ENCODE results near the gene AMOTL2.

- no peak for TF ChIP-seq YY1 (IDR thresholded peaks at IDR 0.05; ENCODE audit: insufficient read depth, insufficient read length)
- TF ChIP-seq ZNF274 (IDR thresholded peaks at IDR 0.05; ENCODE audit: low read depth, low read length) = no peak
- TF ChIP-seq SUZ12 (IDR thresholded peaks at IDR 0.05; ENCODE audit: extremely low read depth, insufficient read depth, insufficient read length) = no peak
Measured at GRCh38 chr3:134347551-134347950, 26.7 kb downstream of the AMOTL2 start.
